H9 (cell line): ENCODE measurements around the gene ASS1. TPM values are rescaled to one million over a fixed set of nuclear protein-coding genes. Genes with fewer than 3 reads are reported as not detected.

ENCODE experiments used
- DNase-seq: peaks from one replicate; pipeline ENCODE4 v3.0.0-alpha.2; 2017
- H2AFZ ChIP-seq: one replicate; pipeline ENCODE4 v1.6.1; 2013; ENCODE audit warnings: mild to moderate bottlenecking, low read length, control low read depth, moderate library complexity
- H2AK5ac ChIP-seq: 2 replicates; pipeline ENCODE4 v1.6.1; 2013; ENCODE audit warnings: low read length, control low read depth, mixed read lengths; ENCODE audit not compliant: insufficient read length
- H2BK120ac ChIP-seq: one replicate; pipeline ENCODE4 v1.6.1; 2013; ENCODE audit warnings: low read depth, mild to moderate bottlenecking, low read length, control low read depth, inconsistent platforms; ENCODE audit not compliant: poor library complexity, severe bottlenecking
- H2BK12ac ChIP-seq: 2 replicates; pipeline ENCODE4 v1.6.1; 2013; ENCODE audit warnings: low read length, control low read depth, mixed read lengths, low read depth; ENCODE audit not compliant: insufficient read length
- H2BK15ac ChIP-seq: 2 replicates; pipeline ENCODE4 v1.6.1; 2013; ENCODE audit warnings: low read depth, low read length, control low read depth
- H2BK20ac ChIP-seq: one replicate; pipeline ENCODE4 v1.6.1; 2013; ENCODE audit warnings: low read depth, mild to moderate bottlenecking, low read length, control low read depth, inconsistent platforms; ENCODE audit not compliant: poor library complexity, severe bottlenecking
- H2BK5ac ChIP-seq: 2 replicates; pipeline ENCODE4 v1.6.1; 2013; ENCODE audit warnings: low read length, control low read depth, mixed read lengths; ENCODE audit not compliant: insufficient read length
- H3K14ac ChIP-seq: 2 replicates; pipeline ENCODE4 v1.6.1; 2013; ENCODE audit warnings: low read length, control low read depth; ENCODE audit not compliant: insufficient read depth
- H3K18ac ChIP-seq: 2 replicates; pipeline ENCODE4 v1.6.1; 2013; ENCODE audit warnings: low read depth, mild to moderate bottlenecking, mixed read lengths, low read length, control low read depth; ENCODE audit not compliant: insufficient read length
- H3K23ac ChIP-seq: 2 replicates; pipeline ENCODE4 v1.6.1; 2013; ENCODE audit warnings: low read length, control low read depth, mixed read lengths, low read depth; ENCODE audit not compliant: insufficient read length
- H3K23me2 ChIP-seq: 2 replicates; pipeline ENCODE4 v1.6.1; 2013; ENCODE audit warnings: low read depth, mild to moderate bottlenecking, mixed read lengths, low read length, control low read depth; ENCODE audit not compliant: insufficient read length, poor library complexity, severe bottlenecking
- H3K27ac ChIP-seq: 2 replicates; pipeline ENCODE4 v1.5.1; 2013; ENCODE audit warnings: low read length, control low read depth, mixed read lengths, low read depth; ENCODE audit not compliant: insufficient read length
- H3K27me3 ChIP-seq: 2 replicates; pipeline ENCODE4 v1.6.1; 2013; ENCODE audit warnings: low read length, control low read depth, inconsistent platforms; ENCODE audit not compliant: insufficient read depth
- H3K4ac ChIP-seq: 2 replicates; pipeline ENCODE4 v1.6.1; 2013; ENCODE audit warnings: low read depth, mild to moderate bottlenecking, control low read depth, inconsistent platforms, low read length, moderate library complexity
- H3K4me1 ChIP-seq: 2 replicates; pipeline ENCODE4 v1.6.1; 2013; ENCODE audit warnings: low read length, control low read depth, inconsistent platforms; ENCODE audit not compliant: insufficient read depth
- H3K4me2 ChIP-seq: 2 replicates; pipeline ENCODE4 v1.6.1; 2013; ENCODE audit warnings: low read length, control low read depth, mixed read lengths; ENCODE audit not compliant: insufficient read length, insufficient read depth
- H3K56ac ChIP-seq: 2 replicates; pipeline ENCODE4 v1.6.1; 2013; ENCODE audit warnings: low read depth, mild to moderate bottlenecking, mixed read lengths, low read length, control low read depth; ENCODE audit not compliant: insufficient read length
- H3K79me1 ChIP-seq: 2 replicates; pipeline ENCODE4 v1.6.1; 2013; ENCODE audit warnings: low read depth, mild to moderate bottlenecking, moderate library complexity, low read length, control low read depth, inconsistent platforms; ENCODE audit not compliant: insufficient read depth, poor library complexity, severe bottlenecking
- H3K79me2 ChIP-seq: 2 replicates; pipeline ENCODE4 v1.6.1; 2013; ENCODE audit warnings: low read length, control low read depth, inconsistent platforms; ENCODE audit not compliant: insufficient read depth
- H3K9ac ChIP-seq: 2 replicates; pipeline ENCODE4 v1.6.1; 2013; ENCODE audit warnings: low read length, control low read depth, mixed read lengths; ENCODE audit not compliant: insufficient read length; ENCODE audit errors: extremely low read depth
- H3K9me3 ChIP-seq: one replicate; pipeline ENCODE4 v1.6.1; 2013; ENCODE audit warnings: low read depth, low read length, inconsistent platforms; ENCODE audit not compliant: control insufficient read depth
- H3T11ph ChIP-seq: one replicate; pipeline ENCODE4 v1.6.1; 2013; ENCODE audit warnings: mild to moderate bottlenecking, low read length, control low read depth, inconsistent platforms
- H4K20me1 ChIP-seq: one replicate; pipeline ENCODE4 v1.6.1; 2013; ENCODE audit not compliant: control insufficient read depth, insufficient read length, insufficient read depth
- H4K5ac ChIP-seq: 2 replicates; pipeline ENCODE4 v1.6.1; 2013; ENCODE audit warnings: low read depth, mild to moderate bottlenecking, mixed read lengths, low read length, control low read depth; ENCODE audit not compliant: insufficient read length
- H4K8ac ChIP-seq: replicated peaks from 2 replicates; pipeline ENCODE4 v1.6.1; 2013; ENCODE audit warnings: low read length, control low read depth, mixed read lengths, low read depth; ENCODE audit not compliant: insufficient read length
- H4K91ac ChIP-seq: 2 replicates; pipeline ENCODE4 v1.6.1; 2013; ENCODE audit warnings: low read depth, mild to moderate bottlenecking, moderate library complexity, mixed read lengths, low read length, control low read depth; ENCODE audit not compliant: insufficient read length
- H3K27ac Mint-ChIP-seq, 3 experiments: 2 replicates in 2 of 3; 3 replicates in 1 of 3; pipeline ENCODE4 v1.8.0; 2020 to 2021; ENCODE audit warnings: mixed read lengths in 3 of 3, mild to moderate bottlenecking in 1 of 3, moderate library complexity in 1 of 3
- H3K27me3 Mint-ChIP-seq: 2 replicates; pipeline ENCODE4 v1.8.0; 2021; ENCODE audit warnings: low read depth, mild to moderate bottlenecking, moderate library complexity, mixed read lengths
- H3K36me3 Mint-ChIP-seq, 3 experiments: 2 replicates in 2 of 3; 3 replicates in 1 of 3; pipeline ENCODE4 v1.8.0; 2020 to 2021; ENCODE audit warnings: low read depth in 3 of 3, mixed read lengths in 3 of 3; ENCODE audit not compliant: insufficient read depth in 1 of 3
- H3K4me1 Mint-ChIP-seq, 2 experiments: 2 replicates each; pipeline ENCODE4 v1.8.0; 2020; ENCODE audit warnings: mixed read lengths in 2 of 2
- H3K4me3 Mint-ChIP-seq, 2 experiments: 2 replicates in 1 of 2; 3 replicates in 1 of 2; pipeline ENCODE4 v1.8.0; 2020 to 2021; ENCODE audit warnings: mild to moderate bottlenecking in 2 of 2, mixed read lengths in 2 of 2, moderate library complexity in 1 of 2
- H3K9me3 Mint-ChIP-seq, 2 experiments: 2 replicates in 1 of 2; 3 replicates in 1 of 2; pipeline ENCODE4 v1.8.0; 2020; ENCODE audit warnings: mild to moderate bottlenecking in 2 of 2, mixed read lengths in 2 of 2, moderate library complexity in 1 of 2
- WGBS: extraction: QIAGEN DNeasy Blood & Tissue Kit; methylation state at CpG from one replicate; pipeline ENCODE4 v1.1.7; 2013; ENCODE audit warnings: missing lambda C conversion rate, low lambda C conversion rate, mixed read lengths; ENCODE audit not compliant: insufficient read length; ENCODE audit errors: extremely low coverage; 5-methylcytosine and 5-hydroxymethylcytosine counted together
- total RNA-seq: library from RNA; stranded (reverse); gene quantifications from 2 replicates; pipeline ENCODE4 v1.2.1, GENCODE V29; 2021
- TF ChIP-seq, protein P1 (sequence below): fragments of 200-600 bp; sonication (generic); conservative IDR thresholded peaks from 3 replicates; pipeline ENCODE4 v1.8.0; 2021; ENCODE audit warnings: antibody characterized with exemption, mild to moderate bottlenecking

The ASS1 gene
- total RNA-seq, 1 experiment from 2014 or later: 118 TPM

DNA sequence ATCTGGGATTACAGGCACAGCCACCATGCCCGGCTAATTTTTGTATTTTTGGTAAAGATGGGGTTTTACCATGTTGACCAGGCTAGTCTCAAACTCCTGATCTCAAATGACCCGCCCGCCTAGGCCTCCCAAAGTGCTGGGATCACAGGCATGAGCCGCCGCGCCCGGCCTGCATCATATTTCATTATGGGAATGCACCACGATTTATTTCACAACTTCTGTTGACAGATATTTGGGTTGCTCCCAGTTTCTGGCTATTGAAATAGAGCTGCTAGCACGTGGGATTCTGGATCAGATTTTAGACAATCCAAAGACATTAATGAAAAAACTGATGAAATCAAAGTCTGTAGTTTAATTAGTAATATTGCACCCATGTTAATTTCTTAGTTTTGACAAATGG is 86.2 kb downstream of the ASS1 start:
- no peak overlapping the region for H2BK12ac ChIP-seq
- H3K18ac ChIP-seq: no peak overlapping the region
- no peak overlapping the region for H3K4ac ChIP-seq
- no peak overlapping the region for H4K91ac ChIP-seq
- Mint-ChIP-seq H3K27me3 (peaks cover 12% of the 10 kb centered on the region), H3K4me3 (no peak overlapping the region), H3K27ac (peak overlapping the region in 1 of 3 experiments; percentile 22; a peak in 1 of 7 replicates), H3K9me3 (peaks cover 0 to 3% of the 10 kb centered on the region in 2 experiments; a peak in 1 of 5 replicates), H3K4me1 (peaks cover 21 to 34% of the 10 kb centered on the region in 2 experiments), H3K36me3 (no peaks in the 10 kb centered on the region)
- H3T11ph ChIP-seq: no peak overlapping the region
- H4K20me1 ChIP-seq: no peaks in the 10 kb centered on the region
- no peaks in the 10 kb centered on the region for H3K79me1 ChIP-seq
- no peak overlapping the region for H2BK120ac ChIP-seq
- no peak overlapping the region for H2AFZ ChIP-seq
- no peak overlapping the region for H3K4me2 ChIP-seq
- no peak overlapping the region for H3K14ac ChIP-seq
- H2BK15ac ChIP-seq: no peak overlapping the region
- H3K9me3 ChIP-seq: no peaks in the 10 kb centered on the region
- H3K4me1 ChIP-seq: no peaks in the 10 kb centered on the region; the same call in 1 of the 2 replicates
- H3K27me3 ChIP-seq: no peaks in the 10 kb centered on the region
- TF ChIP-seq, protein P1, sequence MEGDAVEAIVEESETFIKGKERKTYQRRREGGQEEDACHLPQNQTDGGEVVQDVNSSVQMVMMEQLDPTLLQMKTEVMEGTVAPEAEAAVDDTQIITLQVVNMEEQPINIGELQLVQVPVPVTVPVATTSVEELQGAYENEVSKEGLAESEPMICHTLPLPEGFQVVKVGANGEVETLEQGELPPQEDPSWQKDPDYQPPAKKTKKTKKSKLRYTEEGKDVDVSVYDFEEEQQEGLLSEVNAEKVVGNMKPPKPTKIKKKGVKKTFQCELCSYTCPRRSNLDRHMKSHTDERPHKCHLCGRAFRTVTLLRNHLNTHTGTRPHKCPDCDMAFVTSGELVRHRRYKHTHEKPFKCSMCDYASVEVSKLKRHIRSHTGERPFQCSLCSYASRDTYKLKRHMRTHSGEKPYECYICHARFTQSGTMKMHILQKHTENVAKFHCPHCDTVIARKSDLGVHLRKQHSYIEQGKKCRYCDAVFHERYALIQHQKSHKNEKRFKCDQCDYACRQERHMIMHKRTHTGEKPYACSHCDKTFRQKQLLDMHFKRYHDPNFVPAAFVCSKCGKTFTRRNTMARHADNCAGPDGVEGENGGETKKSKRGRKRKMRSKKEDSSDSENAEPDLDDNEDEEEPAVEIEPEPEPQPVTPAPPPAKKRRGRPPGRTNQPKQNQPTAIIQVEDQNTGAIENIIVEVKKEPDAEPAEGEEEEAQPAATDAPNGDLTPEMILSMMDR: no peak
- no peak overlapping the region for H2BK5ac ChIP-seq
- H2AK5ac ChIP-seq: no peak overlapping the region
- no peak overlapping the region for H3K56ac ChIP-seq
- no peak overlapping the region for H3K27ac ChIP-seq
- H3K23me2 ChIP-seq: no peaks in the 10 kb centered on the region
- WGBS: no CpG with 5 or more reads among the region's 9 CpGs
- H2BK20ac ChIP-seq: no peak overlapping the region
- no peak for DNase-seq
- H3K79me2 ChIP-seq: no peaks in the 10 kb centered on the region
- H4K5ac ChIP-seq: no peak overlapping the region
- H4K8ac ChIP-seq: no peak overlapping the region
- H3K23ac ChIP-seq: no peak overlapping the region
- no peak overlapping the region for H3K9ac ChIP-seq
